NK-92 (cell line): ENCODE data around the gene CFAP119.

Experiments
- DNase-seq: peaks from one replicate; lab custom pipeline; 2025; ENCODE audit not compliant: unreplicated experiment; lab: John Stamatoyannopoulos, UW

The CFAP119 gene

DNA sequence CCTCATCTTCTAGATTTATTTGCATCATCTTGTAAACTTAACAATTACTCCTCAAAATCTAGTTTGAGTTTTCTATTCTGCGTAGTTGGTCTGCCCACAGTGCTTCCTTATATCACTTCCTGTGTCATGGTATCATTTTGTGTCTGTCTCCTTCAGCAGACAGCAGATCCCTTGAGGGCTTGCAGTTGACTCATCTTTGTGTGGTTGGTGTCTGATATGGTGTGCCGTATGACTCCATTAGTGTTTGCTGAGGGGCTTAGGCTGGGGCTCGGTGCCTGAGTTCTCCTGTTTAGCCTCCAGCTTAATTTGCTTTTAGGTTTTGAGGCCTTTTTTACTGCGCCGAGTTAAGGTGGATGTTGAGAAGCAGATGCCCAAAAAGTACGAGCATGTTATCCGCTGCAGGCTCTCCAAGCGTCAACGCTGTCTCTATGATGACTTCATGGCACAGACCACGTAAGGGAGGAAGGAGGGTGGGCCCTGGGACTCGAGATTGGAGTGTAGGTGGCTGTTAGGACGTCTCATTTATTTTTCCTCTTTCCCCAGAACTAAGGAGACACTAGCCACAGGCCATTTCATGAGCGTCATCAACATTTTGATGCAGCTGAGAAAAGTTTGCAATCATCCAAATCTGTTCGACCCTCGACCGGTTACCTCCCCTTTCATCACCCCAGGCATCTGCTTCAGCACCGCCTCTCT is 46.0 kb downstream of the CFAP119 start:
- no peak for DNase-seq

DNA sequence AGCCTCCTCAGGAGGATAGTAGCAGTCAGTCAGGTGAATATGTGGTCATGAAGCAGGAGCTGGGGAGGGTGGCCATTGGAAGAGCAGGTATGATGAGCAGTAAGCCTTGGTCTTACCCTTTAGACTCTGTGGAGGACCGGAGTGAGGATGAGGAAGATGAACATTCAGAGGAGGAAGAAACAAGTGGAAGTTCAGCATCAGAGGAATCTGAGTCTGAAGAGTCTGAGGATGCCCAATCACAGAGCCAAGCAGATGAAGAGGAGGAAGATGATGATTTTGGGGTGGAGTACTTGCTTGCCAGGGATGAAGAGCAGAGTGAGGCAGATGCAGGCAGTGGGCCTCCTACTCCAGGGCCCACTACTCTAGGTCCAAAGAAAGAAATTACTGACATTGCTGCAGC is 50.1 kb downstream of the CFAP119 start:
- no peak for DNase-seq

DNA sequence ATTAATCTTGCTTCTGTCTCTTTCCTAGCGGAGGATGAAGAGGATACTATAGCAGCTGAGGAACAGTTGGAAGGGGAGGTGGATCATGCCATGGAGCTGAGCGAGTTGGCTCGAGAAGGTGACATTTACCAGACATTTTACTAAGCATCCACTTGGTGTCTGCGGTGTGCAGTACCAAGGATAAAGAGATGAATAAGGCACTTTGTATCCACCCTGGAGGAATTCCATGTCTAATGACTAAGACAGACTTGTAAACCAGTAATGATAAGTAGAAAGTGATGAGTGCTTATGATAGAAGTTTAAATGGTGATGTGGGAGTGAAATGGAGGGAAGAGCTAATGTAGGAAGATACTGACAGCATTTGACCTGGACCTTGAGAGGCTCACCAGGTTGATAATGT is 50.9 kb downstream of the CFAP119 start:
- no peak for DNase-seq
